Measurements from ENCODE around the gene BORCS6.

The BORCS6 gene

GRCh38 chr17:8141741-8142140 lies 48.2 kb downstream of the BORCS6 start:
- peak in 1 of 2 donors; percentile 22 for DNase-seq

GRCh38 chr17:8141045-8141444 lies 48.9 kb downstream of the BORCS6 start:
- peak in 1 of 2 donors; percentile 20 for DNase-seq

DNA sequence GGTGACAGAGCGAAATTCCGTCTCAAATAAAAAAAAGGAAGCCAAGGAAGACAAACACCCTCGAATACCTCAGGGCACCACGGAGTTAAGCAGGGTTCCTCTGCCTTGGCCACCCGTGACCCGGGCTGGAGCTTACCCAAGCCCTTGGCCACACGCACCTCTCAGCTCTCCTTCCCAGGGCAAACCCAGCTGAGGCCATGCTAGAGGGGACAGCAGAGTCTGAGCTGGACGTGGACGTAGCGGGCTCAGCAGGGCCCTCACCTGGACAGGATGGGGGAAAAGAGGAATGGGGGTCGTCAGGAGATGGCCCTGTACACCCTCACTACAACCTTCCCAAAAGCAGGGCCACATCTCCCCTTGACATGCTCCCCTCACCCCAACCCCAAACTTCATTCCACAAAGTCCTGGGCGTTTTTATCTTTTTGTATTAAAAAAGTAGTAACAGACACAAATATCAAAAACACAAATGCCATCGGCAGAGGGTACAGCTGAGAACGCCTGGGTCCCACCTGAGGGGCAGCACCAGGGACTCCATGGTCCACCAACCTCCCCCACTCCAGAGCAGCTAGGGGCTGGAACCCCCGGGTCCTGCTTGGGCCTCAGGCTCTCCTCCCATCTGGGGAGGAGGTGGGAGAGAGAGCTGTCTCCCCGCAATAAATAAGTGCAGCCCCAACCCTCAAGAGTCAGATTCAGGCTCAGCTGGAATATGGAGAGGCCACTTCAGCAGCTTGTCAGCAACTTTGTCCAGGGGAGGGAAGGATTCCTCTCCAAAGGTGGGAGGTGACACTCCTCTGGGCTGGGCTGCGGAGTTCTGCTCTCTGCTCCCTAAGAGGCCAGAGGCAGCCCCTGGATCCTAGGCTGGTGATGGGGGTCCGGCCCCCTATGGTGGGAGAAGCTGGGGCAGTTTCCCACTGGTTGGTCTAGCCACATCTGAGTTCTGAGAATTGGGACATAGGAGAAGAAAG lies 49.6 kb downstream of the BORCS6 start:
- peak in 1 of 2 donors; percentile 18 for DNase-seq

- DNase-seq: peak; percentile 96 to 97
Measured at GRCh38 chr17:8138672-8139371, 51.2 kb downstream of the BORCS6 start.

- no peak for DNase-seq
Measured at GRCh38 chr17:8138374-8138671, 51.7 kb downstream of the BORCS6 start.
